ENCODE data around the gene KPNB1.

DNA sequence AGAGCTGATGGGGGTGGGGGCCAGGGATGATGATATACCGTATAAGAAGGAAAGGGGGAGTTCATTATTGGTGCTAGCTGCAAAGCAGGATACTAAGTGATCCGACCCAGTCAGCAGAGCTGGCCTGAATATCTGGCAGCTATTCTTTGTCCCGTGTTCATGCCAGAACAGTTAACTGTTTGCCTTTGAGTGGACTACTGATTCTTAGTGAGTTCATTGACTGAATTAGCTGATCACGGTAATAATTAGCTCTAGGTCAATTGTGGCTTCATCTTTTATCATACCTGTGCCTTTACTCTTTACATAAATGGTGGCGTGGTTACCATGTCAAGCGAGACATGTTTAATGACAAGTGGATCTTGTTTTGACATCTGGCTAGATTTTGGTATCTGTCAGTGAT, 5.3 kb downstream of the KPNB1 start:
- TF ChIP-seq POLR2AphosphoS5 (IDR thresholded peaks at IDR 0.05) (no peak), POLR2A (IDR thresholded peaks at IDR 0.05) (no peak)
- TF ChIP-seq, protein P1, sequence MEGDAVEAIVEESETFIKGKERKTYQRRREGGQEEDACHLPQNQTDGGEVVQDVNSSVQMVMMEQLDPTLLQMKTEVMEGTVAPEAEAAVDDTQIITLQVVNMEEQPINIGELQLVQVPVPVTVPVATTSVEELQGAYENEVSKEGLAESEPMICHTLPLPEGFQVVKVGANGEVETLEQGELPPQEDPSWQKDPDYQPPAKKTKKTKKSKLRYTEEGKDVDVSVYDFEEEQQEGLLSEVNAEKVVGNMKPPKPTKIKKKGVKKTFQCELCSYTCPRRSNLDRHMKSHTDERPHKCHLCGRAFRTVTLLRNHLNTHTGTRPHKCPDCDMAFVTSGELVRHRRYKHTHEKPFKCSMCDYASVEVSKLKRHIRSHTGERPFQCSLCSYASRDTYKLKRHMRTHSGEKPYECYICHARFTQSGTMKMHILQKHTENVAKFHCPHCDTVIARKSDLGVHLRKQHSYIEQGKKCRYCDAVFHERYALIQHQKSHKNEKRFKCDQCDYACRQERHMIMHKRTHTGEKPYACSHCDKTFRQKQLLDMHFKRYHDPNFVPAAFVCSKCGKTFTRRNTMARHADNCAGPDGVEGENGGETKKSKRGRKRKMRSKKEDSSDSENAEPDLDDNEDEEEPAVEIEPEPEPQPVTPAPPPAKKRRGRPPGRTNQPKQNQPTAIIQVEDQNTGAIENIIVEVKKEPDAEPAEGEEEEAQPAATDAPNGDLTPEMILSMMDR (IDR thresholded peaks at IDR 0.05), result no peak

All from prostate gland (tissue), 2 donors.